Right atrium auricular region (tissue), 2 donors: ENCODE data around the gene SPTB. TPM values are rescaled to one million over a fixed set of nuclear protein-coding genes. Genes with fewer than 3 reads are reported as not detected.

Experiments used
- DNase-seq: peaks from one replicate; pipeline ENCODE4 v3.0.0-alpha.2; 2019; ENCODE audit warnings: low spot score
- H3K27ac ChIP-seq, 2 donors: fragments of 200-600 bp; sonication (generic); 1 replicate in 1 of 2; 2 replicates in 1 of 2; pipeline ENCODE4 v1.5.1; 2016 to 2019
- H3K27me3 ChIP-seq, 2 donors: fragments of 200-600 bp; sonication (generic); one replicate each; pipeline versions ENCODE4 v1.5.1 to v1.6.0; 2017 to 2019
- H3K36me3 ChIP-seq: fragments of 200-600 bp; sonication (generic); one replicate; pipeline ENCODE4 v1.5.1; 2016
- H3K4me1 ChIP-seq, 2 donors: fragments of 200-600 bp; sonication (generic); one replicate each; pipeline versions ENCODE4 v1.5.1 to v1.6.0; 2017 to 2019
- H3K4me3 ChIP-seq, 2 donors: fragments of 200-600 bp; sonication (generic); 1 replicate in 1 of 2; 2 replicates in 1 of 2; pipeline ENCODE4 v1.5.1; 2017 to 2019; ENCODE audit warnings: mild to moderate bottlenecking in 1 of 2, moderate library complexity in 1 of 2
- H3K9me3 ChIP-seq, 2 donors: fragments of 200-600 bp; sonication (generic); one replicate each; pipeline ENCODE4 v1.5.1; 2019
- CTCF ChIP-seq, 2 donors: fragments of 200-600 bp; sonication (generic); IDR thresholded peaks; one replicate each; pipeline ENCODE4 v1.5.1; 2019; ENCODE audit warnings: antibody characterized with exemption in 2 of 2
- total RNA-seq, 2 donors: library from RNA; depleted of rRNA; stranded (reverse); fragments of >200 nt; gene quantifications; one replicate each; pipeline ENCODE4 v1.1.0, GENCODE V29; 2016

The SPTB gene
- total RNA-seq, 2 donors from 2014 or later = 84.4 to 102 TPM

DNA sequence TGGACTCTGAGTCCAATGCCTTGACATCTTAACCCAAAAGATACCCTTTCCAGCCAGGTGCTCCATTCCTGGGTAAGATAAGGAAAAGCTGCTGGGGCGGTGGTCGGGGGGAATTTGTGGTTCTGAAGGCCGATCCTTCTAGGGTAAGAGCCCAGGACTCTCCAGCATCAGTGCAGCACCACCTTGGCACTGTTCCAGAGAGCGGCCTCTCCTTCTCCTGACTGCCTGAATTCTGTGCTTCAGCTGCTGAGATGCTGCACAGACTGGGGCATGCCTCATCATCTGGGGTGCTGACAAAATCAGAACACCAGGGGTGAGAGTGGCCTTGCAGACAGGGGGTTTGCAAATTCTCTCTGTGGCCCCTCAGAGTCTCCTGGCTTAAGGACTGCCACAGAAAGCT, 87.5 kb downstream of the SPTB start:
- Histone ChIP-seq H3K36me3 (peaks cover 55% of the 10 kb centered on the region), H3K27ac (no peak overlapping the region), H3K4me3 (no peak overlapping the region), H3K27me3 (no peaks in the 10 kb centered on the region), H3K9me3 (no peaks in the 10 kb centered on the region), H3K4me1 (no peaks in the 10 kb centered on the region)
- TF ChIP-seq CTCF (IDR thresholded peaks at IDR 0.05) = no peak
- no peak for DNase-seq

DNA sequence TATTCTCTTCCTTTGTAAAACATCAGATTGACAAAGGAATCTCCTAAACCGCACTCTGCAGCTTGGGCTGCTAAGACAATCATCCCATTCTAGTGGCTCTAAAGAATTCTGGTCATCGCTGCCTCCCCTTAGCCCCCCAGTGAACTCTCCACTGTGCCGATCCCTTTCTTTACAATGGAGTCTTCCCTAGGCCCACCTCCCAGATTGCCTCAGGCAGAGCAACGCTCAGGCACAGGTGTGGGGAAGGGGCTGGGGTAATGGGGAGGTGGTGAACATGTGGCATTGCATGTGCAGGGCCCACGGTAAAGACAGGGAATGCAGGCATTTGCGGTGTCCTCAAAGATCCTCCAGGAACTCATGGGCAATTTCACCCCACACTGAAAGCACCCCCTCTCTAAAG, 89.2 kb downstream of the SPTB start:
- TF ChIP-seq CTCF (IDR thresholded peaks at IDR 0.05) = no peak
- H3K36me3 ChIP-seq = peaks cover 45% of the 10 kb centered on the region
- peaks cover 0 to 7% of the 10 kb centered on the region in 2 donors for H3K4me1 ChIP-seq
- no peaks in the 10 kb centered on the region for H3K27me3 ChIP-seq
- DNase-seq = no peak
- no peak overlapping the region for H3K27ac ChIP-seq
- H3K4me3 ChIP-seq = no peak overlapping the region
- no peaks in the 10 kb centered on the region for H3K9me3 ChIP-seq

DNA sequence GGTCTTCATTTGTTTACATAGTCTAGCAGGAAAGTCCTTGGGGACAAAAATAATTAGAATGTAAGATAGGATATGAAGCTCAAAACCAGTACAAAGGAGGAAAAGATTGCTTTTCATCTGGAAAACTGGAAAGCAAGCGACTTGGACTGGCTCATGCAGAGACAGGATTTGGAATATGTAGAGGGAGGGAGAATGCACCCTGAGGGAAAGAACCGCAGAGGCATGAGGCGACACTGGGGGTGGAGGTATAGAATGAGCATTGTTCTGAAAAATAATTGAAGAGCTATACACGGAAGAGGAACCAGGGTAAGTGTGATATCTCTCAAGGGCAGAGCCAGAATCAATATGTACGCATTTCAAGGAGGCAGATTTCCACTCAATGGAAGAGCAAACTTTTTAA, 90.0 kb downstream of the SPTB start:
- no peak for DNase-seq
- H3K27me3 ChIP-seq = no peaks in the 10 kb centered on the region
- H3K4me3 ChIP-seq = no peak overlapping the region
- H3K36me3 ChIP-seq = peaks cover 45% of the 10 kb centered on the region
- H3K4me1 ChIP-seq = peaks cover 0 to 7% of the 10 kb centered on the region in 2 donors
- H3K9me3 ChIP-seq = no peaks in the 10 kb centered on the region
- H3K27ac ChIP-seq = no peak overlapping the region
- no peak for TF ChIP-seq CTCF (IDR thresholded peaks at IDR 0.05)

GRCh38 chr14:64788706-64789105, 91.0 kb downstream of the SPTB start:
- no peak for DNase-seq
- Histone ChIP-seq H3K27me3 (no peaks in the 10 kb centered on the region), H3K27ac (no peak overlapping the region), H3K9me3 (no peaks in the 10 kb centered on the region), H3K4me1 (peaks cover 0 to 7% of the 10 kb centered on the region in 2 donors), H3K4me3 (no peak overlapping the region), H3K36me3 (peaks cover 54% of the 10 kb centered on the region)
- TF ChIP-seq CTCF (IDR thresholded peaks at IDR 0.05) = no peak

DNA sequence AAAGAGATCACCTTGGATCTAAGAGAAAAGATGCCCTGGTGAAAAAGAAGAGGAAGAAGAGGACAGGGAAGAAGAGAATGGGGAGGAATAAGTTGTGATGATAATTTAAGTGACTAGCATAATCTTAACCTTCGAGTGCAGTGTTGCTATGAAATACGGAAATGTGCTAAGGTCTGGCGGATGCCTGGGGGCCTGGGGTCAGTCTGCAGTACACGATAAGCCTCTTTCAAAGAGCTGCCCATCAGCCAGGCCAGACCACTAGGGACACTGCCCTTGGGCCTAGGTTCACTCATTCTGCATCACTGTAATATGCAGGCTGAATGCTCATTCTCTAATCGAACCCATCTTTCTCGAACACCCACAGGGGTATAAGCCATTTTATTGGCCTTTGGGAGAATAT, 92.1 kb downstream of the SPTB start:
- H3K27ac ChIP-seq = no peak overlapping the region
- H3K4me3 ChIP-seq = no peak overlapping the region
- H3K36me3 ChIP-seq = peaks cover 47% of the 10 kb centered on the region
- peaks cover 0 to 7% of the 10 kb centered on the region in 2 donors for H3K4me1 ChIP-seq
- no peaks in the 10 kb centered on the region for H3K9me3 ChIP-seq
- no peak for DNase-seq
- H3K27me3 ChIP-seq = no peaks in the 10 kb centered on the region
- TF ChIP-seq CTCF (IDR thresholded peaks at IDR 0.05) = no peak
